Panc1 (cell line): ENCODE results near the gene NAAA. TPM values are rescaled to one million over a fixed set of nuclear protein-coding genes. Genes with fewer than 3 reads are reported as not detected.

Experiments
- ATAC-seq: fragments of 200-7000 bp; cut with Tn5 transposase; 2 replicates; pipeline ENCODE4 v1.9.1; 2020; ENCODE audit warnings: mild to moderate bottlenecking, moderate library complexity
- BruUV-seq: library from RNA; stranded (reverse); fragments of 400-500 nt; replicated peaks from 2 replicates; lab custom pipeline; 2021; lab: Mats Ljungman, UMichigan
- CTCF ChIA-PET: fragments of 300-600 bp; sonication (Branson Sonifier 250); formaldehyde crosslinking; loops from one replicate; lab custom pipeline; 2022; ENCODE audit warnings: antibody characterized with exemption; lab: Charles Lee
- POLR2A ChIA-PET: fragments of 300-600 bp; sonication (Branson Sonifier 250); formaldehyde crosslinking; loops from one replicate; lab custom pipeline; 2022; ENCODE audit warnings: antibody characterized with exemption; lab: Charles Lee
- DNase-seq: peaks from one replicate; pipeline ENCODE4 v3.0.0-alpha.2; 2010; ENCODE audit warnings: low read depth, low spot score
- H3K27ac ChIP-seq: 2 replicates; pipeline ENCODE4 v1.5.1; 2011; ENCODE audit warnings: mild to moderate bottlenecking, low read length, inconsistent platforms
- H3K27me3 ChIP-seq: fragments of 200-500 bp; sonication (Bioruptor generic); 2 replicates; pipeline ENCODE4 v1.6.0; 2014; ENCODE audit warnings: low read length, inconsistent platforms; ENCODE audit not compliant: control insufficient read depth, insufficient read depth
- H3K36me3 ChIP-seq: fragments of 200-500 bp; sonication (Bioruptor generic); 2 replicates; pipeline ENCODE4 v1.5.1; 2014; ENCODE audit warnings: inconsistent platforms, mild to moderate bottlenecking, low read length, moderate library complexity; ENCODE audit not compliant: control insufficient read depth, insufficient read depth
- H3K4me1 ChIP-seq: 2 replicates; pipeline ENCODE4 v1.5.1; 2011; ENCODE audit warnings: inconsistent platforms, mild to moderate bottlenecking, low read length, moderate library complexity; ENCODE audit not compliant: control insufficient read depth, insufficient read depth
- H3K4me3 ChIP-seq, 2 experiments: 2 replicates each; pipeline ENCODE4 v1.5.1; 2011 to 2012; ENCODE audit warnings: low read depth in 2 of 2, low read length in 2 of 2, mild to moderate bottlenecking in 2 of 2, inconsistent platforms in 1 of 2, moderate library complexity in 1 of 2
- H3K9me3 ChIP-seq: fragments of 200-500 bp; sonication (Bioruptor generic); 2 replicates; pipeline ENCODE4 v1.5.1; 2014; ENCODE audit warnings: low read depth, mild to moderate bottlenecking, inconsistent platforms, low read length, moderate library complexity; ENCODE audit not compliant: control insufficient read depth, insufficient read depth
- POLR2AphosphoS5 ChIP-seq: IDR thresholded peaks from 2 replicates; pipeline ENCODE4 v1.6.1; 2012; ENCODE audit warnings: mild to moderate bottlenecking, low read depth, low read length, moderate library complexity
- SIN3A ChIP-seq: IDR thresholded peaks from 2 replicates; pipeline ENCODE4 v1.6.1; 2012; ENCODE audit warnings: low read depth, mild to moderate bottlenecking, low read length, moderate library complexity, borderline replicate concordance; ENCODE audit not compliant: insufficient read depth
- TCF7L2 ChIP-seq: IDR thresholded peaks from 2 replicates; pipeline ENCODE4 v1.6.1; 2011; ENCODE audit warnings: mild to moderate bottlenecking, low read depth, low read length, inconsistent platforms
- in situ Hi-C: cut with HindIII; loops from 2 replicates; pipeline ENCODE4 v1.10.0; 2016; ENCODE audit warnings: low sequenced_read_pairs, low pct_unique_long_range_greater_than_20kb
- intact Hi-C: fragments of 100-400 bp; cut with micrococcal nuclease; formaldehyde crosslinking; loops from one replicate; pipeline ENCODE4 v1.10.0; 2022; ENCODE audit not compliant: unreplicated experiment
- total RNA-seq: library from RNA; stranded (reverse); gene quantifications from one replicate; pipeline ENCODE4 v1.2.1, GENCODE V29; 2021; ENCODE audit not compliant: unreplicated experiment
- TF ChIP-seq, protein P1 (sequence below): fragments of 450-650 bp; IDR thresholded peaks from 2 replicates; pipeline ENCODE4 v1.5.1; 2017; ENCODE audit warnings: mild to moderate bottlenecking
- TF ChIP-seq, protein P2 (sequence below), 2 experiments: IDR thresholded peaks; 2 replicates each; pipeline ENCODE4 v1.6.1; 2011 to 2012; ENCODE audit warnings: low read depth in 2 of 2, control low read depth in 1 of 2, low read length in 1 of 2, mild to moderate bottlenecking in 1 of 2, moderate library complexity in 1 of 2; ENCODE audit not compliant: insufficient read depth in 1 of 2

Gene NAAA
- total RNA-seq, 1 experiment from 2014 or later: 11.9 TPM

DNA sequence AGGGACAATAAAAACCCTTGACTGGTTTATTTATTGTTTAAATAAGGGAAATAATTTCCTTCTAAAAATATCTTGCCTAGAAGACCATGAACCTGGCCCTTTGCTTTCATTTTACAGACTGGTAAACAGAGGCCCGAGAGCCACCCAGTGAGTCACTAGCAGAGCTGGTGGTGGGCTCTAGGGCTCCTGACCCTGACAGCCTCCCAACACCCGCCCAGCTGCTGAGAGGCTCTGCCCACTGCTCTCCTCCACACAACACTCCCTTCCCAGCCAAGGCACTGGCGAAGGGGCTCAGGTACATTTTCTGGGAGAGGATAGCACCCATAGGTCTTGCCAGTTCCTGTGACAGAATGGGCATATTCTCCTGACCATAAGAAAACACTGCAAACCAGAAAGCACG lies 20.5 kb downstream of the NAAA start:
- no TSS peak for BruUV-seq
- ATAC-seq (no peak), DNase-seq (no peak)
- POLR2A ChIA-PET: no interaction called here
- Histone ChIP-seq H3K4me3 (no peak overlapping the region), H3K36me3 (no peaks in the 10 kb centered on the region), H3K27me3 (no peaks in the 10 kb centered on the region), H3K4me1 (no peaks in the 10 kb centered on the region), H3K9me3 (no peaks in the 10 kb centered on the region), H3K27ac (no peak overlapping the region)
- in situ Hi-C loops: no loop called here
- intact Hi-C loops: no loop called here
- CTCF ChIA-PET: interaction anchor here (0.5 kb wide), 1 partner anchor 26 kb away, joined by 4 read pairs; no protein-coding TSS in a partner anchor
- TF ChIP-seq SIN3A: no peak

GRCh38 chr4:75919920-75920319 lies 20.9 kb downstream of the NAAA start:
- ATAC-seq (no peak), DNase-seq (no peak)
- no TSS peak for BruUV-seq
- in situ Hi-C loops (no loop called here), intact Hi-C loops (no loop called here)
- ChIA-PET POLR2A (no interaction called here), CTCF (interaction anchor here (0.5 kb wide), 1 partner anchor 25 kb away, joined by 4 read pairs; no protein-coding TSS in a partner anchor)
- TF ChIP-seq, protein P1, sequence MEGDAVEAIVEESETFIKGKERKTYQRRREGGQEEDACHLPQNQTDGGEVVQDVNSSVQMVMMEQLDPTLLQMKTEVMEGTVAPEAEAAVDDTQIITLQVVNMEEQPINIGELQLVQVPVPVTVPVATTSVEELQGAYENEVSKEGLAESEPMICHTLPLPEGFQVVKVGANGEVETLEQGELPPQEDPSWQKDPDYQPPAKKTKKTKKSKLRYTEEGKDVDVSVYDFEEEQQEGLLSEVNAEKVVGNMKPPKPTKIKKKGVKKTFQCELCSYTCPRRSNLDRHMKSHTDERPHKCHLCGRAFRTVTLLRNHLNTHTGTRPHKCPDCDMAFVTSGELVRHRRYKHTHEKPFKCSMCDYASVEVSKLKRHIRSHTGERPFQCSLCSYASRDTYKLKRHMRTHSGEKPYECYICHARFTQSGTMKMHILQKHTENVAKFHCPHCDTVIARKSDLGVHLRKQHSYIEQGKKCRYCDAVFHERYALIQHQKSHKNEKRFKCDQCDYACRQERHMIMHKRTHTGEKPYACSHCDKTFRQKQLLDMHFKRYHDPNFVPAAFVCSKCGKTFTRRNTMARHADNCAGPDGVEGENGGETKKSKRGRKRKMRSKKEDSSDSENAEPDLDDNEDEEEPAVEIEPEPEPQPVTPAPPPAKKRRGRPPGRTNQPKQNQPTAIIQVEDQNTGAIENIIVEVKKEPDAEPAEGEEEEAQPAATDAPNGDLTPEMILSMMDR: no peak
- no peak for TF ChIP-seq TCF7L2
- TF ChIP-seq POLR2AphosphoS5: no peak
- TF ChIP-seq, protein P2, sequence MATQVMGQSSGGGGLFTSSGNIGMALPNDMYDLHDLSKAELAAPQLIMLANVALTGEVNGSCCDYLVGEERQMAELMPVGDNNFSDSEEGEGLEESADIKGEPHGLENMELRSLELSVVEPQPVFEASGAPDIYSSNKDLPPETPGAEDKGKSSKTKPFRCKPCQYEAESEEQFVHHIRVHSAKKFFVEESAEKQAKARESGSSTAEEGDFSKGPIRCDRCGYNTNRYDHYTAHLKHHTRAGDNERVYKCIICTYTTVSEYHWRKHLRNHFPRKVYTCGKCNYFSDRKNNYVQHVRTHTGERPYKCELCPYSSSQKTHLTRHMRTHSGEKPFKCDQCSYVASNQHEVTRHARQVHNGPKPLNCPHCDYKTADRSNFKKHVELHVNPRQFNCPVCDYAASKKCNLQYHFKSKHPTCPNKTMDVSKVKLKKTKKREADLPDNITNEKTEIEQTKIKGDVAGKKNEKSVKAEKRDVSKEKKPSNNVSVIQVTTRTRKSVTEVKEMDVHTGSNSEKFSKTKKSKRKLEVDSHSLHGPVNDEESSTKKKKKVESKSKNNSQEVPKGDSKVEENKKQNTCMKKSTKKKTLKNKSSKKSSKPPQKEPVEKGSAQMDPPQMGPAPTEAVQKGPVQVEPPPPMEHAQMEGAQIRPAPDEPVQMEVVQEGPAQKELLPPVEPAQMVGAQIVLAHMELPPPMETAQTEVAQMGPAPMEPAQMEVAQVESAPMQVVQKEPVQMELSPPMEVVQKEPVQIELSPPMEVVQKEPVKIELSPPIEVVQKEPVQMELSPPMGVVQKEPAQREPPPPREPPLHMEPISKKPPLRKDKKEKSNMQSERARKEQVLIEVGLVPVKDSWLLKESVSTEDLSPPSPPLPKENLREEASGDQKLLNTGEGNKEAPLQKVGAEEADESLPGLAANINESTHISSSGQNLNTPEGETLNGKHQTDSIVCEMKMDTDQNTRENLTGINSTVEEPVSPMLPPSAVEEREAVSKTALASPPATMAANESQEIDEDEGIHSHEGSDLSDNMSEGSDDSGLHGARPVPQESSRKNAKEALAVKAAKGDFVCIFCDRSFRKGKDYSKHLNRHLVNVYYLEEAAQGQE (IDR thresholded peaks at IDR 0.05; ENCODE audit: insufficient read depth in 1 of 2, low read depth in 2 of 2, low read length in 1 of 2): no peak
- no peak for TF ChIP-seq SIN3A
- Histone ChIP-seq H3K4me3 (no peak overlapping the region), H3K36me3 (no peaks in the 10 kb centered on the region), H3K27me3 (no peaks in the 10 kb centered on the region), H3K27ac (no peak overlapping the region), H3K9me3 (no peaks in the 10 kb centered on the region), H3K4me1 (no peaks in the 10 kb centered on the region)

DNA sequence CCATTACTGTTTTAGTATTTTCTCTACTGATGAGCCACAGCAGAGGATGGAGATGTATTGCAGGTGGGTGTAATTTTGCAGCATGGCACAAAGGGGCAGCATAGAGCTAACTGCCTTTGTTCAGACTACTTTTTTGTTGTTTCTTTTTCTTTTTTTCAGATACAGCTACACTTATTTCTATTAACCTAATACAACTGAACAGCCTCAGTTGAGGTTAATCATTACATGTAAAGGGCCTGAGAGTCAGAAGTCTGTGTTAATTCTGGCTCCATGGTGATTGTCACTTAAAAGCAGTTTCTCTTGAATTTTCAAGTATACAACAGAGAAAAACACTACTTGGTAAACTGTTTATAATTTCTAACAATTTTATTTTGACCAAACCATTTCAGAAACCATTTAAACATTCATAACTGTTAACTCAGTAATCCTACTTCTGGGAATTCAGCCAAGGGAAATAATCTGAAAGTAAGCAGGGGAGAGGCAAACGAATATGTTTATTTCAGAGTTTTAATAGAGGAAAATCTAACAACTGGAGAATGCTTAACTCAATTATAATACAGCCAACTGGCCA lies 24.6 kb downstream of the NAAA start:
- in situ Hi-C loops (no loop called here), intact Hi-C loops (no loop called here)
- ATAC-seq: peak; percentile 82; the same call in 1 of the 2 replicates
- H3K27me3 ChIP-seq: no peaks in the 10 kb centered on the region
- DNase-seq: peak; percentile 41
- ChIA-PET CTCF (interaction anchor here (0.5 to 0.6 kb wide), 2 partner anchors 143 to 171 kb away, joined by 3 to 5 read pairs; no protein-coding TSS in a partner anchor), POLR2A (no interaction called here)
- BruUV-seq: no TSS peak
- no peaks in the 10 kb centered on the region for H3K36me3 ChIP-seq
- TF ChIP-seq, protein P1: peak; percentile 83
- TF ChIP-seq SIN3A (no peak), POLR2AphosphoS5 (no peak)
- TF ChIP-seq, protein P2 (IDR thresholded peaks at IDR 0.05; ENCODE audit: insufficient read depth in 1 of 2, low read depth in 2 of 2, low read length in 1 of 2): no peak
- no peak overlapping the region for H3K4me3 ChIP-seq
- H3K27ac ChIP-seq: no peak overlapping the region
- no peaks in the 10 kb centered on the region for H3K9me3 ChIP-seq
- no peaks in the 10 kb centered on the region for H3K4me1 ChIP-seq
